ENCODE results near the gene TNIK. TPM values are rescaled to one million over a fixed set of nuclear protein-coding genes. Genes with fewer than 3 reads are reported as not detected.
"Not testable (repeated sequence)": the region's sequence is repeated elsewhere in the genome, so short reads cannot be mapped to it uniquely, and the experiment has no call there.

Gene TNIK
- total RNA-seq, 1 donor from 2014 or later, result 17.0 TPM

- Histone ChIP-seq H3K36me3 (ENCODE audit: control insufficient read depth, insufficient read depth, low read length) (no peaks in the 10 kb centered on the region), H3K4me3 (ENCODE audit: low read depth, low read length) (no peak overlapping the region), H3K27me3 (ENCODE audit: control insufficient read depth, insufficient read depth, low read length) (no peaks in the 10 kb centered on the region)
- no peak for DNase-seq (ENCODE audit: low read depth)
- no peak for TF ChIP-seq CTCF (IDR thresholded peaks at IDR 0.05; ENCODE audit: insufficient read depth, low read length, poor library complexity, severe bottlenecking)
Measured at GRCh38 chr3:171123915-171124314, 336.3 kb downstream of the TNIK start.

DNA sequence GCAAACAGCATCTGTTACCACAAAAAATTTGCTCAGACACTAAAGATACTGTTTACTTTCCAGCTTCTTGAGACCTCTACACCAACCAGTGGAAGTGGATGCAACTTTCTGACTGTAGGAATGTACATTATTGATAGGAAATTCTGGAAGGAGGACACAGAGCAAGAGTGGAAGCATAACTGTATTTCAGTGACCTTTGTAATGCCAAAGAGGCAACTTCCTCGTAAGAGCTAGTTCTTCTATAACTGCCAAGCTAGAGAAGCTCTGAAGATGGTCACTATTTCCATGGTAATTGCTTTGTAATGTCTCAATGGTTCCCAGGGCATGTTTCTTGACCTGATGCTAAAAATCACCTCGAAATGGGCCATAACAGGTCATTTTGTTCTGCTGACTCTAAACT is 337.3 kb downstream of the TNIK start:
- TF ChIP-seq CTCF (IDR thresholded peaks at IDR 0.05; ENCODE audit: insufficient read depth, low read length, poor library complexity, severe bottlenecking), result no peak
- Histone ChIP-seq H3K27me3 (ENCODE audit: control insufficient read depth, insufficient read depth, low read length) (no peaks in the 10 kb centered on the region), H3K36me3 (ENCODE audit: control insufficient read depth, insufficient read depth, low read length) (no peaks in the 10 kb centered on the region), H3K4me3 (ENCODE audit: low read depth, low read length) (no peak overlapping the region)
- no peak for DNase-seq (ENCODE audit: low read depth)

DNA sequence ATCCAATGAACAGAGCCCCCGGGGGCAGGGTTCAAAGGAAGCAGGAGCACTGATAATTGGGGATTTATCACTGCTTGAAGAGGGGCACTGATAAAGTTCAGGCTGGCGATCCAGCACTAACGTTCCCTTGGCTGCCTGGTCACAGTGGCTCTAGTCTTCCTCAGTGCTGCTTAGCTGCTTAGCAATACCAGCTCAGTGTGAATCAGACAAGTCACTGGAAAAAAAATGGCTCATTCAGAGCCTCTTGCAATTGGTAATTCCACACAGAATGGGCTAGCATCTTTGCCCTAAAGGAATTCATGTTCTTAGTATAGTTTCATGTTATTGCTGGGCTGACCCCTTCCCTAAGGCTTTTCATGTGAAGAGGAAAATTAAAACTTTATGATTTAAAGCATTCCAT is 338.0 kb downstream of the TNIK start:
- no peaks in the 10 kb centered on the region for H3K27me3 ChIP-seq (ENCODE audit: control insufficient read depth, insufficient read depth, low read length)
- TF ChIP-seq CTCF (IDR thresholded peaks at IDR 0.05; ENCODE audit: insufficient read depth, low read length, poor library complexity, severe bottlenecking), result no peak
- H3K4me3 ChIP-seq (ENCODE audit: low read depth, low read length), result no peak overlapping the region
- H3K36me3 ChIP-seq (ENCODE audit: control insufficient read depth, insufficient read depth, low read length), result no peaks in the 10 kb centered on the region
- DNase-seq (ENCODE audit: low read depth), result no peak

GRCh38 chr3:171121801-171122200 is 338.4 kb downstream of the TNIK start:
- no peak for TF ChIP-seq CTCF (IDR thresholded peaks at IDR 0.05; ENCODE audit: insufficient read depth, low read length, poor library complexity, severe bottlenecking)
- no peaks in the 10 kb centered on the region for H3K36me3 ChIP-seq (ENCODE audit: control insufficient read depth, insufficient read depth, low read length)
- no peak overlapping the region for H3K4me3 ChIP-seq (ENCODE audit: low read depth, low read length)
- H3K27me3 ChIP-seq (ENCODE audit: control insufficient read depth, insufficient read depth, low read length), result no peaks in the 10 kb centered on the region
- DNase-seq (ENCODE audit: low read depth), result no peak

GRCh38 chr3:171119402-171119801 is 340.8 kb downstream of the TNIK start:
- not testable (repeated sequence) for H3K27me3 ChIP-seq (ENCODE audit: control insufficient read depth, insufficient read depth, low read length); DNase-seq (ENCODE audit: low read depth); H3K4me3 ChIP-seq (ENCODE audit: low read depth, low read length); H3K36me3 ChIP-seq (ENCODE audit: control insufficient read depth, insufficient read depth, low read length)

- not testable (repeated sequence) for H3K36me3 ChIP-seq (ENCODE audit: control insufficient read depth, insufficient read depth, low read length); DNase-seq (ENCODE audit: low read depth); H3K4me3 ChIP-seq (ENCODE audit: low read depth, low read length)
Measured at GRCh38 chr3:171118993-171119392, 341.2 kb downstream of the TNIK start.

GRCh38 chr3:171116824-171117395 is 343.3 kb downstream of the TNIK start:
- no peak for TF ChIP-seq CTCF (IDR thresholded peaks at IDR 0.05; ENCODE audit: insufficient read depth, low read length, poor library complexity, severe bottlenecking)
- DNase-seq (ENCODE audit: low read depth), result no peak
- H3K27me3 ChIP-seq (ENCODE audit: control insufficient read depth, insufficient read depth, low read length), result no peaks in the 10 kb centered on the region

More at GRCh38 chr3:171118993-171119392, 341.2 kb downstream of the TNIK start:
- not testable (repeated sequence) for H3K27me3 ChIP-seq (ENCODE audit: control insufficient read depth, insufficient read depth, low read length)

More at GRCh38 chr3:171116824-171117395, 343.3 kb downstream of the TNIK start:
- no peak overlapping the region for H3K4me3 ChIP-seq (ENCODE audit: low read depth, low read length)
- H3K36me3 ChIP-seq (ENCODE audit: control insufficient read depth, insufficient read depth, low read length), result no peaks in the 10 kb centered on the region

Data from kidney epithelial cell (primary cell).